OCI-LY1 (cell line): ENCODE measurements around the gene HMMR.

Experiments
- H2AFZ ChIP-seq: fragments of 200-600 bp; sonication (generic), shearing (Covaris generic); 2 replicates; pipeline ENCODE4 v1.6.0; 2014; ENCODE audit warnings: antibody characterized with exemption, mild to moderate bottlenecking, low read length
- H3F3A ChIP-seq: fragments of 200-600 bp; sonication (generic), shearing (Covaris generic); 2 replicates; pipeline ENCODE4 v1.6.0; 2014; ENCODE audit warnings: mild to moderate bottlenecking, antibody characterized with exemption, low read length, moderate library complexity; ENCODE audit not compliant: insufficient read depth
- H3K27ac ChIP-seq: fragments of 200-600 bp; sonication (generic); 2 replicates; pipeline ENCODE4 v1.5.1; 2014; ENCODE audit warnings: low read length, mixed run types, mild to moderate bottlenecking, low read depth; ENCODE audit not compliant: poor library complexity, severe bottlenecking
- H3K27me3 ChIP-seq: fragments of 200-600 bp; sonication (generic); 2 replicates; pipeline ENCODE4 v1.6.0; 2014; ENCODE audit warnings: antibody characterized with exemption, mild to moderate bottlenecking, low read length, moderate library complexity; ENCODE audit not compliant: insufficient read depth
- H3K36me3 ChIP-seq: fragments of 200-600 bp; sonication (generic); 2 replicates; pipeline ENCODE4 v1.6.1; 2014; ENCODE audit warnings: mild to moderate bottlenecking, antibody characterized with exemption, low read length, moderate library complexity, mixed read lengths; ENCODE audit not compliant: insufficient read depth
- H3K4me1 ChIP-seq: fragments of 200-600 bp; sonication (generic); 2 replicates; pipeline ENCODE4 v1.5.1; 2014; ENCODE audit warnings: mild to moderate bottlenecking, low read length, moderate library complexity; ENCODE audit not compliant: insufficient read depth, severe bottlenecking
- H3K4me2 ChIP-seq: fragments of 200-600 bp; sonication (generic), shearing (Covaris generic); 2 replicates; pipeline ENCODE4 v1.6.1; 2014; ENCODE audit warnings: low read length
- H3K4me3 ChIP-seq: fragments of 200-600 bp; sonication (generic); 2 replicates; pipeline ENCODE4 v1.5.1; 2014; ENCODE audit warnings: low read length, low read depth, mild to moderate bottlenecking, mixed read lengths; ENCODE audit not compliant: poor library complexity, severe bottlenecking
- H3K79me2 ChIP-seq: fragments of 200-600 bp; shearing (Covaris generic); 2 replicates; pipeline ENCODE4 v1.6.1; 2016; ENCODE audit warnings: mixed run types, low read length, mixed read lengths; ENCODE audit not compliant: insufficient read depth
- H3K9ac ChIP-seq: fragments of 200-600 bp; sonication (generic), shearing (Covaris generic); 2 replicates; pipeline ENCODE4 v1.6.1; 2014; ENCODE audit warnings: mild to moderate bottlenecking, low read length, mixed read lengths
- H3K9me2 ChIP-seq: fragments of 200-600 bp; sonication (generic), shearing (Covaris generic); 2 replicates; pipeline ENCODE4 v1.6.1; 2014; ENCODE audit warnings: low read depth, mild to moderate bottlenecking, low read length, mixed read lengths
- H3K9me3 ChIP-seq: fragments of 200-600 bp; shearing (Covaris generic); 2 replicates; pipeline ENCODE4 v1.6.1; 2014; ENCODE audit warnings: low read length, mixed read lengths
- H4K20me1 ChIP-seq: fragments of 200-600 bp; sonication (generic), shearing (Covaris generic); 2 replicates; pipeline ENCODE4 v1.6.0; 2016; ENCODE audit warnings: mild to moderate bottlenecking, low read length; ENCODE audit not compliant: insufficient read depth
- CTCF ChIP-seq: fragments of 200-600 bp; sonication (generic), shearing (Covaris generic); IDR thresholded peaks from 2 replicates; pipeline ENCODE4 v1.5.1; 2017; ENCODE audit warnings: mild to moderate bottlenecking, antibody characterized with exemption, low read length, moderate library complexity, mixed read lengths
- EZH2 ChIP-seq: fragments of 200-600 bp; sonication (generic), shearing (Covaris generic); IDR thresholded peaks from 2 replicates; pipeline ENCODE4 v1.8.0; 2017; ENCODE audit warnings: borderline replicate concordance, mixed run types, mild to moderate bottlenecking, antibody characterized with exemption, low read length, moderate library complexity, mixed read lengths

HMMR gene

GRCh38 chr5:163498886-163499285 lies 38.5 kb downstream of the HMMR start:
- H3K9ac ChIP-seq = no peak overlapping the region
- no peaks in the 10 kb centered on the region for H3K36me3 ChIP-seq
- H4K20me1 ChIP-seq = no peaks in the 10 kb centered on the region
- H3K79me2 ChIP-seq = no peaks in the 10 kb centered on the region
- no peaks in the 10 kb centered on the region for H3K9me3 ChIP-seq
- no peaks in the 10 kb centered on the region for H3F3A ChIP-seq
- H3K27me3 ChIP-seq = no peaks in the 10 kb centered on the region
- TF ChIP-seq CTCF (no peak), EZH2 (no peak)
- H3K9me2 ChIP-seq = no peaks in the 10 kb centered on the region
- H2AFZ ChIP-seq = no peak overlapping the region
- no peak overlapping the region for H3K4me3 ChIP-seq
- H3K4me2 ChIP-seq = no peak overlapping the region
- peaks cover 14% of the 10 kb centered on the region for H3K4me1 ChIP-seq
- no peak overlapping the region for H3K27ac ChIP-seq

- Histone ChIP-seq H4K20me1 (no peaks in the 10 kb centered on the region), H3K4me1 (peaks cover 38% of the 10 kb centered on the region), H3K27me3 (no peaks in the 10 kb centered on the region), H3K27ac (no peak overlapping the region), H3K9ac (no peak overlapping the region; the same call in 1 of the 2 replicates), H3F3A (no peaks in the 10 kb centered on the region), H3K36me3 (no peaks in the 10 kb centered on the region), H3K9me3 (no peaks in the 10 kb centered on the region), H3K4me2 (peak overlapping the region; percentile 85; the same call in 1 of the 2 replicates), H3K79me2 (peaks cover 17% of the 10 kb centered on the region), H2AFZ (peak overlapping the region; percentile 89), H3K4me3 (no peak overlapping the region), H3K9me2 (no peaks in the 10 kb centered on the region)
- no peak for TF ChIP-seq CTCF
- TF ChIP-seq EZH2 = no peak
Measured at GRCh38 chr5:163502521-163502920, 42.1 kb downstream of the HMMR start.

- Histone ChIP-seq H3K4me2 (peak overlapping the region; percentile 85), H3K27me3 (no peaks in the 10 kb centered on the region), H3K9me3 (no peaks in the 10 kb centered on the region), H3K4me1 (peaks cover 47% of the 10 kb centered on the region), H3K4me3 (peak overlapping the region; percentile 83), H3K27ac (peak overlapping the region; percentile 79), H3K9me2 (no peaks in the 10 kb centered on the region), H3K79me2 (peaks cover 26% of the 10 kb centered on the region), H4K20me1 (no peaks in the 10 kb centered on the region), H3F3A (no peaks in the 10 kb centered on the region), H2AFZ (peak overlapping the region; percentile 89), H3K9ac (peak overlapping the region; percentile 74), H3K36me3 (no peaks in the 10 kb centered on the region)
- TF ChIP-seq CTCF = peak; percentile 46
- TF ChIP-seq EZH2 = no peak
Measured at GRCh38 chr5:163503106-163504078, 43.0 kb downstream of the HMMR start.
